HG03460 (cell line): ENCODE measurements around the gene AKIRIN2.
"Not testable (repeated sequence)": the region's sequence is repeated elsewhere in the genome, so short reads cannot be mapped to it uniquely, and the experiment has no call there.

Experiments
- ATAC-seq: cut with Tn5 transposase; IDR thresholded peaks from one replicate; pipeline ENCODE4 v1.9.1; 2021; ENCODE audit not compliant: unreplicated experiment

The AKIRIN2 gene

GRCh38 chr6:87690441-87690840 lies 11.6 kb downstream of the AKIRIN2 start:
- ATAC-seq, result no peak

- ATAC-seq, result not testable (repeated sequence)
Observed at GRCh38 chr6:87687893-87688292, 14.1 kb downstream of the AKIRIN2 start.

GRCh38 chr6:87687296-87687695 lies 14.7 kb downstream of the AKIRIN2 start:
- no peak for ATAC-seq

DNA sequence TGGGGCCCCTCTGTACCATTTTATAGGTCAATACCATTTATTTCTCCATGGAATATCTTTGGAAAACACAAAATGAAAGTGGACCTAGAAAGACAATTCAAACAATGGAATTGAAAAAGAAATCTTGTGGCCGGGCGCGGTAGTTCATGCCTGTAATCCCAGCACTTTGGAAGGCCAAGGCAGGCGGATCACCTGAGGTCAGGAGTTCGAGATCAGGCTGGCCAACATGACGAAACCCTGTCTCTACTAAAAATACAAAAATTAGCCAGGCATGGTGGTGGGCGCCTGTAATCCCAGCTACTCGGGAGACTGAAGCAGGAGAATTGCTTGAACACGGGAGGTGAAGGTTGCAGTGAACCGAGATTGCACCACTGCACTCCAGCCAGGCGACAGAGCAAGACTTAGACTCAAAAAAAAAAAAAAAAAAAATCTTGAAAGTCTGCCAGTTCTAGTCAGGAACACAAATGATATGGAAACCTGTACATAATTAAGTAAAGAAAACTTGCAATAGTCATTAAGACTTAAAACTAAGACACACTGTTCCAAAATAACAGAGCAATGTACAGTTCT lies 15.3 kb downstream of the AKIRIN2 start:
- ATAC-seq, result not testable (repeated sequence)

DNA sequence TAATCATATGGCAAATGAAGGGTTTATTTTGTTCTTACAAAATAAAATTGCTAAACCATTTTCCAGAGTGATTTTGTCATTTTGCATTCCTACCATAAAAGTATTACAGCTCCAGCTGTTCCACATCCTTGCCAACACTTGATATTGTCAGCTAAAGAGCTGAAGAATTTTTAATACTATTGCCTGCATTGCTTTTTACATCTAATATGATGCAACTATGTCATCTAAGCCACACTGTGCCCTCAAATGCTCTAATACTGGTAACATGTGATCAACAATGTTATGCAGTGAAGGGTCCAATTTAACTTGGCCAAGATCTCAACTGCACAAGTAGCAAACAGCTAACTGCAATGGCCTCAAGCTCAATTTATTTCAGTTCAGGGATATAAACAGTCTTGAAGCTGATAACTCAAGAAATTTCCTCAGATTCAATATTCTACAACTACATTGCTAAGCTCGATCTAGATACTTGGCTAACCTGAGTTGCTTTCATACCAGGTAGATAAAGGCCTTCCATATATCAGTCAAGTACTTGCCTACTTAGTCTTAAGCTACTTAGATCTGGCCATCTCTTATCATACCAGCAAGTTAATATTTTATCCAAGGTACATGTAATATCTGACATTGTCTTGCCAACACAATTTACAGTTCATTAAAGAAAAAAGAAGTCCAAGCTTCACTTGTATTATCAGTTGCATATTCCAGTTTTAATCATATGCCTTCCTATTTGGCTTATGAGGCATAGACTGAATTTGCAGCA lies 17.0 kb downstream of the AKIRIN2 start:
- no peak for ATAC-seq

GRCh38 chr6:87683890-87684289 lies 18.1 kb downstream of the AKIRIN2 start:
- no peak for ATAC-seq

GRCh38 chr6:87682310-87682709 lies 19.7 kb downstream of the AKIRIN2 start:
- no peak for ATAC-seq

- ATAC-seq, result no peak
Observed at GRCh38 chr6:87675004-87675681, 26.9 kb downstream of the AKIRIN2 start.

GRCh38 chr6:87674290-87674689 lies 27.7 kb downstream of the AKIRIN2 start:
- ATAC-seq, result no peak

DNA sequence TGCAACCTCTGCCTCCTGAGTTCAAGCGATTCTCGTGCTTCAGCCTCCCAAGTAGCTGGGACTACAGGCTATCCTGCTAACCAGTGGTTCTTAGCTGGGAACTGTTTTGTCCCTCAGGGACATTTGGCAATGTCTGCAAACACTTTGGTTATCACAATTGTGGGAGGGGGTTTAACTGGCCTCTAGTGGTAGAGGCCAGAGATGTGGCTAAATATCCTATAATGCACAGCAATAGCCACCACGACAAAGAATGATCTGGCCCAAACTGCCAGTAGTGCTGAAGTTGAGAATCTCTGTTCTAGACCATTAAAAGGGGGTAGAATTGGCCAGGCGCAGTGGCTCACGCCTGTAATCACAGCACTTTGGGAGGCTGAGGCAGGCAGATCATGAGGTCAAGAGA lies 28.8 kb downstream of the AKIRIN2 start:
- ATAC-seq, result no peak

DNA sequence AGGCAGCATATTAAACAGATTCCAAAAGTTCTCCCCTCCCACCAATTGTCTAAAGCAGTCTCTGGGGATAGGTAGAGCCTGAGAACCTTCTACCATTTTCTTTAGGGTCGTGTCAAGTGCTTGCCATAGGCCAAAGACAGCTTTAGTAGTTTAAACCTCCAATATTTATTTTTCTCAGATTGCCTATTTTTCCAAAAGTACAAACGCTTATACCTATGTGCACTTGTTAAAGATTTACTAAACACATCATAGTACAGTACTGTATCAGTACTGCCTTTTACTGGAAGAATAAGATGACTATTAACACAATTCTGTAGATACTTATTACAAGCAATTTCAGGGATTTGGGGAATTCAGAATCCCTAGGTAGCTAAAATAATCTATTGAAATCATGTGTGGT lies 29.4 kb downstream of the AKIRIN2 start:
- ATAC-seq, result no peak

DNA sequence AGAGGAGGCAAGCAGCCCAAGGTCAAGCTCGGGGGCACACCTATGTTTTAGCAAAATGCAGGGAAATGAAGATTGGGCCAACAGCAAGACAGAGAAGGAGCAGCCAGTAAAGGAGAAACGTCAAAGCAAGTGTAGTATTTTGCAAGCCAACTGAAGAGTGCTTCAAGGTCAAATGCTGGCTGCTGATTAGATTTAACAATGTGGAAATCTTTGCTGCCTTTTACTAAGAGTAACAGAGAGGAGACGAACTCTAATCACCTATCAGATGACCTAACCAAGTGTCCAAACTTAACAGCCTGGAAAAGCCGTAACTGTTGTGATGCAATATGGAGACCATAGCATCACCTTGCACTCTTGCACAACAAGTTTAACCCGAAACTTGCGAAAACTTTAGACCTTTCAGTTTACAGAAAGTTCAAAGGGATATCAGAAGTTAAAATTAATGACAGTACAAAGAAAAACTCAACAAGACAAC lies 30.4 kb downstream of the AKIRIN2 start:
- ATAC-seq, result no peak

DNA sequence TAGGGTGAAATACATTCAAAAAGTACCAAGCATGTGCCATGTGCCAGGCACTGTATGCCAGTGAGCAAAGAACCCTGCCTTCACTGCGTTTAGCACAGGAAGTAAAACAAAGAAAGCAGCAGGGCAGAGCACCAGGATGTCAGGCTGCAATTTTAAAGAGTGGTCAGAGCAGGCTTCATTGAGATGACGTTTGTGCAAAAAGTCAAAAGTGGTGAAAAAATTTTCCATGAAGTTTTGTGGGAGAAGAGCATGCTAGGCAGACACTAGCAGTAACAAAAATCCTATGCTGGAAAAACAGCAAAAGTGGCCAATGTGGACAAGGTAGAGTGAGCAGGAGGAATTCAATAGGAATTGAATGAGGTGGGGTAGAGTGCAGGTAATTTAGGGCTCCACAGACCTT lies 31.3 kb downstream of the AKIRIN2 start:
- no peak for ATAC-seq

- no peak for ATAC-seq
Observed at GRCh38 chr6:87669051-87669450, 33.0 kb downstream of the AKIRIN2 start.

DNA sequence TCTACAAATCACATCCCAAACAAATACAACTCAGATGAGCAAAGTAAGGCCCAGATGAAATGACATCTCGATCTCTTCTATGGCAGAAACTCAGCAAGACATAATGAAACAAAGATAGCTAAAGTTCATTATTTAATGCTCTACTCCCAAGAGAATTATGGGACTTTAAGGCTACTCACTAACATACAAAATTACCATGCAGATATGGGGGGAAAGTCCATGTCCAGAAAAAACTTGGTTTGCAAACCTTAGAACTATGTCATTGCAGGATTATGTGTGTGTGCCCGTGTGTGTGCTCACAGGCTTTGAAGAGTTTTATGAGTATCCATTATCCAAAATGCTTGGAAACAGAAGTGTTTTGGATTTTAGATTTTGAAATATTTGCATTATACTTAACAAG lies 34.0 kb downstream of the AKIRIN2 start:
- ATAC-seq, result no peak

DNA sequence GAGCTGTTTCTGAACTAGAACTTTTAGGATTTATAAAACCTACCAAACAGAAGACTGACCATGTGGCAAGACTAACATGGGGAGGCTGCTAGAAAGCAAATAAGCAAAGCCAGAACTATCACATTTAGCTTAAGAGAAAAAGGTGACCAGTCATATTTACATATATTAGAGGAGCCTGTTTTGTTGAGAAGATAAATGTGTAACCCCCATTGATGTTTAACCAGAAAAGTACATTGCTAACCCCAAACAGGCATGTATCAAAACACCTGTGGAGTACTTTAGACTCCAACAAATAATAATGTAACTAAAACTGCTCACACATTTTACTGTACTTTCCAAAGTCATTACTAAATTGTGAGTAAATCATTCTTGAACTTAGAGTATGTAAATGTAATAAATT lies 35.0 kb downstream of the AKIRIN2 start:
- peak; percentile 55 for ATAC-seq

DNA sequence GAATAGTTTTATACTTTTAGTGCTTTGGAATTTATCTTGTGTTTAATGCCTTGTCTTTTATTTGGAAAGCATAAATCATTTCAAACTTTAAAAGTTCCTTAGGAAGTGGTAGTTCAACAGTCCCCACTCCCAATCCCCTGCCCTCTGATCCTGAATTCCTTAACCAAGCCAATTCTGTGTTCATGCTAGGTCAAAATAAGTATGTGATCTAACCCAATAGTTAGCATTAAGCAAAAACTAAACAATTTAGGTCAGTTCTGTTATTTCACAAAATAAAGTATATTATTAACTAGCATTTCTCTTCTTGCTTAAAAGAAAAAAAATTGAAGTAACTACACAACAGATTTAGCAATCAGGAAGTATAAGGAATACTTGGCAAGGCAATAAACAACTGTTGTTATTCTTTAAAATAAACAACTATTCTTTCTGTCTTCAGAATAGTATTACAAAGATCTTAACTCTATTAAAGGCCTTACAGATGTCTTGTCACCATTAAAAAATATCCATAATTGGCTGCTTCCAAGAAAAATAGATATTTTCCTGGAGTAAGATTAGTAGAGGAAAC lies 37.0 kb downstream of the AKIRIN2 start:
- no peak for ATAC-seq

DNA sequence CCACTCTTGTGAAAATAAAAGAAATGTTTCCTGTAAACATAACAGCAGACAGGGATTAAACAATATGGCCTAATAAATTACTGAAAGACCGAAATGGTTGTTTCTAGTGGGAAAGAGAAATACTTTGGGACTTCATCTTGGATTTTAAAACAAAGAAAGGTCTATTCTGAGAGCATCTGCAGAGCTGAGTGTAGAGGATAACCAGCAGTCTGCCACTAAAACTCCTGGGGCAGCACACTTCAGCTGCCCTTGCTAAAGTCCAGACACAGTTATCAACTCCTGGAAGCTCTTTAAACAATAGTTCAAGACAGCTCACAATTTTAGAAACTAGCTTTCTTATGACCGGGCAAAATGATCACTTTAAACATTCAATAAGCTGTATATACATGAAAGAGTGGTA lies 38.6 kb downstream of the AKIRIN2 start:
- no peak for ATAC-seq

DNA sequence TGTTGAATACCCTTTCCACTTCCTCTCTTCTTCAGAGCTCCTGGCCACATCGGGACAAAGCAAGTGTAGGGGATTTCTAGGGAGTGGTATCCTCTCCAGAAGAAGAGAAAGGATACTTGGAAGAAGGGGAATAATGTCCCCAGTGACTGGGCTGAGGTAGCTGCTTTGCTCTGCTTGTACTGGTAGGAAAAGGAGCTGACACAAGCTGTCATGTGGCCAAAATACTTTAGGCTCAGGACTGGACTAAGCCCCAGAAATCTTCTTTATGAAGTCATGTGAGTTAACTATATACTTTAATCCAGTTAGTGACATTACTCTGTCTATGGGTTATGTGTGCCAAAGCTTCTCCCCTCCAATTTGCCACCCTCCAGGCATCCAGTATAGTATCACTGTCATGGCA lies 40.5 kb downstream of the AKIRIN2 start:
- no peak for ATAC-seq

- ATAC-seq, result no peak
Observed at GRCh38 chr6:87661016-87661415, 41.0 kb downstream of the AKIRIN2 start.

DNA sequence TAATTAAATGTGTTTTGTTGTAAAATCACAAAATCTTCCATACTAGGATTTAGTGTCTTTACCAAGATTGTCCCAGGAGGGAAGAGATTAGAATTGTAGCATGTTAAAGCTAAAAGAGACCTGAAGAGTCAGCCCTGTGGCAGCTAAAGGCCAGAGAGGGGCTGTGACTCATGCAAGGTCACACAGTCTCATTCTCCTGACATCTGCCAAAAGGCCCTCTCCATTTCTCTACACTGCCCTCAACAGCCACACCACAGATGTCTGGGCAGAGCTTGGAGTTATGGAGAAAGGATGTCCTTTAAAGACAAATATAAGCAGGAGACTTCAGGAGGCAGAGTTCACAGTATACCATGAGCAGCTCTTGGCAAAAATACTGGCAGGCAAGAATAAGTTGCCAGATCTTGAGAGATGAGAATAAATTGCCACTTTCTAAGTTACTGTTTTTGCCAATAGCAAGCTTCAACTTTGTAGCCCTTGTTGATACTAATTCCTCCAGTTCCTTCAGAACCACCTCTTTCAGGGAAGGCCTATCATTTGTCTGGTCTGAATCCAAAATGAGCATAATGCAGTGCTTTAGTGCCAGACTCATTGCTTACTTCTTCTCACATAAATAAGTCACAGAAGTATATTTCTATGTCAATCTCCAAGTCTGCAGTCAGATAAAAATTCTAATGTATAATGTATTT lies 41.7 kb downstream of the AKIRIN2 start:
- no peak for ATAC-seq
